HG02970 (cell line): ENCODE data around the gene PTPRN2.

Experiments used
- ATAC-seq: cut with Tn5 transposase; IDR thresholded peaks from one replicate; pipeline ENCODE4 v1.9.1; 2021; ENCODE audit warnings: mild to moderate bottlenecking, moderate library complexity, moderate number of reproducible peaks; ENCODE audit not compliant: unreplicated experiment, low FRiP score

PTPRN2 gene

GRCh38 chr7:158098125-158099030 lies 489.2 kb downstream of the PTPRN2 start:
- no peak for ATAC-seq

GRCh38 chr7:158097453-158098124 lies 490.0 kb downstream of the PTPRN2 start:
- no peak for ATAC-seq

- ATAC-seq = no peak
These were observed 490.5 kb downstream of the PTPRN2 start for GRCh38 chr7:158097106-158097452.

GRCh38 chr7:158096582-158096981 lies 491.0 kb downstream of the PTPRN2 start:
- ATAC-seq = no peak

DNA sequence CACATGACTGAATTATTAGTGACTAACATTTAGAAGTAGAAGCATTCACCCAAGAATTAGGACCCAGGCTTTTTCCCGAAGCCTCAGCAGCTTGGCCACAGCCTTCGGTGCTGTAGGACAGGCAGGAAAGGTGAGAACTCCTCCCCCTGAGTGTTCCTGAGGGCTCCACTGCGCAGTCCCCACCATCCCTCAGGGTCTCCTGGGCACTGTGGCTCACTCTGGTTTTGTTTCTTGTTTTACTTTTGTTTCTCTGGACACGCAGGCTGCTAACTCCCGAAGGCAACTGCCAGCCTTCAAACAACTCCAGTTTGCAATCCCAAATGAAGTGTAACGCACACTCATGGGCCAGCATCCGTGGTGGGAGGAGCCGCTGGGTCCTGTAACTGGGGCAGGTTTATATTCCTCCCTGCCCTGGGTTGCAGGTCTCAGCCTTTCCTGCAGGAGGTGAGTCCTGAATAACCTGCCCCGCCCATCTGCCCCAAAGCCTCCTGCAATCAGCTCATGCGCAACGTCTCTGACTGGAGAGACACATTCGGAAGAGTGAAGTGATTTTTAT lies 492.9 kb downstream of the PTPRN2 start:
- no peak for ATAC-seq

GRCh38 chr7:158094046-158094445 lies 493.6 kb downstream of the PTPRN2 start:
- no peak for ATAC-seq

GRCh38 chr7:158093156-158093796 lies 494.3 kb downstream of the PTPRN2 start:
- no peak for ATAC-seq

DNA sequence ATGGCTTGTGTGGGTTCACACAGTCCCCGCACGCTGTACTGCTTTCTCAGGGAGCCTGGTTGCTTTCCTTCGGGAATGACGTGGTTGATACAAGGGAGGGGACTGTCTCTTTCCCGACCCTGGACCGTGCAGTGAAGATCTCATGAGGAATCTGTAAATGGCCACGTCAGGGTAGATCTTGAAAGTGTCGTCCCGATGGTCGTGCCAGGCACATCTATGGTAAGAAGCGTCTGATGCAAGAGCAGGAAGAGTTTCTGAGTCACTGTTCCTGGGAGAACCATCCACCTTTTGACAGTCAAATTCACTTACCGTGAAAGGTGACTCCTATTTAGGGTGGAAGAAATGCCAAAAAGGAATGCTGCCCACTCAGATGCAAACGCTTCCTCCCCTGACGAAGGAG lies 500.4 kb downstream of the PTPRN2 start:
- no peak for ATAC-seq

DNA sequence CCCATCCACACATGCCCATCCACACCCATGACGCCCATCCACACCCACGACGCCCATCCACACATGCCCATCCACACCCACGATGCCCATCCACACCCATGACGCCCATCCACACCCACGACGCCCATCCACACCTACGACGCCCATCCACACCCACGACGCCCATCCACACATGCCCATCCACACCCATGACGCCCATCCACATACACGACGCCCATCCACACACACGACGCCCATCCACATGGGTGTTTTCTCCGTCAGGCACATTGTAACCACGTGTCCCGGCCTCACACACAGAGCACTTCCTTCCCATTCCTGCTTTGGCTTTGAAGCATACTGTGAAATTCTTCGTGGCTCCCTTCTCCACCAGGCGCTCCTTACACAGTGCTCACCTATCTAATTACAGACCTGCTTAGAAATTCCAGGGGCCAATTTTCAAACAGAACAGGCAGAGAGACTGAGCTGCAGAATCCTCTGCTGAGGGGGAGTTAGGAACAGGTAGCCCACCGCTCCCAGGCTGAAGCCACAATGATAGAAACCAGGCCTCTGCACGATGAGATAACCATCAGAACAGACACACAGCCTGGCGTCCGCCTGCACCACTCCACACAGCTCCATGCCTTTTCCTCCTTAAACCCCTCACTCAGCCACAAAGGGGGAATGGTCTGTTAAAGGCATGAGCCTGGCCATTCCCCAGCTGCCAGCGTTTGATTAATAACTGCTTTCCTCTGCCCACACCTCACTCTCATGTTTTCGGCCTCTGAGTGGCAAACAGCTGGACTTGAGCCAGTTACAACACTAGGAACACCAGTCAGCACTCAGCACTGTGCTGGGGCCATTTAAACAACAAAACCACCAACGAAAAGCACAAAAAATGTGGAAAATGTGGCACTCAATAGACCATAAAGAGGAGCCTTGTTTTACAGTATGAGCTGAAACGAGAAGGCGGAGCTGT lies 501.6 kb downstream of the PTPRN2 start:
- ATAC-seq = no peak

DNA sequence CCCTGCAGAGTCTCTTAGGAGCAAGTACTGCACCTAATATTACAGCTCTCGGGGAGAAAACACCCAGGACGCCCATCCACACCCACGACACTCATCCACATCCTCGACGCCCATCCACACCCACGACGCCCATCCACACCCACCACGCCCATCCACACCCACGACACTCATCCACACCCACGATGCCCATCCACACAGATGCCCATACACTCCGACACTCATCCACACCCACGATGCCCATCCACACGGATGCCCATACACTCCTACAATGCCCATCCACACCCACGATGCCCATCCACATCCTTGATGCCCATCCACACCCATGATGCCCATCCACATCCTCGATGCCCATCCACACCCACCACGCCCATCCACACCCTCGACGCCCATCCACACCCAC lies 503.1 kb downstream of the PTPRN2 start:
- no peak for ATAC-seq

- no peak for ATAC-seq
These were observed 503.9 kb downstream of the PTPRN2 start for GRCh38 chr7:158083526-158084310.

- no peak for ATAC-seq
These were observed 504.9 kb downstream of the PTPRN2 start for GRCh38 chr7:158082761-158083160.

GRCh38 chr7:158080899-158081445 lies 506.7 kb downstream of the PTPRN2 start:
- ATAC-seq = no peak

GRCh38 chr7:158077934-158078910 lies 509.4 kb downstream of the PTPRN2 start:
- ATAC-seq = no peak

DNA sequence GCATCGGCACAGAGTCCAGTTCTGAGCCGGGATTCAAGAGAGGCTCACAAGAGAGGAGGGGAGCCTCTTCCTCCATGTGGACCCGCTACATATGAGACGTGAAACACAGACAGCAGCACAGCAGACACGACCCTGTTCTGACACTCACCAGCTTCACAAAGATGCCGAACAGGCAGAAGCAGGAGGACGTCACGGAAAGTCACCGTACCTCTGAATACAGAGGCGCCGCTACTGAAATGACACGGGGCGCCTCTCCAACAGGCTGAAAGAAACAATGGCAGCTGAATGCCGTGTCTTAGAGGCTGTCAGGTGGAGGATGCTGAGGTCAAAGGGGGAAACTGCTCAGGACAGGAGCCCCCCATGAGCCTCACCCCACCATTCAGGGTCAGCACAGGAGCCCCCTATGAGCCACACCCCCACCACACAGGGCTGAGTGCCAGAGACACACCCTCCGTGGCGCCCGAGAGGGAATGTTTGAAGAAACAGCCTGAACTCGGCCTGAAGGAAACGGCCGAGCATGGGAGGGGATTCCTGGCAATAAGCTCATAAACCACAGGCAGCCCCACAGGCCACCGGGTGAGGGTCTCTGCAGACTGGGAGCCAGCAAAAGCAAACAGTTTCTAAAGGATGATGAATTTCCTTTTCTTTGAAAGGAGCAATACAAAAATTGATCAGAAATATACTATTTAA lies 510.3 kb downstream of the PTPRN2 start:
- no peak for ATAC-seq

DNA sequence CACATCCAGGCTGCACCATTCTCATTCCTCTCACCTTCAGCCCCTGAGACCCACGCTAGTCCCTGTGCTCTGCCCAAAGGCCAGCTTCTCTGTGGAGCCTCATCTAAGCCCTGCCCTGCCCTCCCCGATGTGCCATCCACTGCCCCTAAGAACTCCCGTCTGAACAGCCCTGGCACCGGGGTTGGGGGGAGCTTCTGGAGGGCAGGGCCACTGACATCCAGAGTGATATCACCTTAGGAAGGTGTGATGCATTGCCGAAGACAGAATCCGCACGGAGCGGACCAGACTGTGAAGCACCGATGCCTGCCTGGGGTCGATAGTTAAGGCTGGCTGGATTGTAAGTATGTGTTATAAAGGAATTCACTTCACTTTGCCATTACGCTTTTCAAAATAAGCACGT lies 511.0 kb downstream of the PTPRN2 start:
- no peak for ATAC-seq

DNA sequence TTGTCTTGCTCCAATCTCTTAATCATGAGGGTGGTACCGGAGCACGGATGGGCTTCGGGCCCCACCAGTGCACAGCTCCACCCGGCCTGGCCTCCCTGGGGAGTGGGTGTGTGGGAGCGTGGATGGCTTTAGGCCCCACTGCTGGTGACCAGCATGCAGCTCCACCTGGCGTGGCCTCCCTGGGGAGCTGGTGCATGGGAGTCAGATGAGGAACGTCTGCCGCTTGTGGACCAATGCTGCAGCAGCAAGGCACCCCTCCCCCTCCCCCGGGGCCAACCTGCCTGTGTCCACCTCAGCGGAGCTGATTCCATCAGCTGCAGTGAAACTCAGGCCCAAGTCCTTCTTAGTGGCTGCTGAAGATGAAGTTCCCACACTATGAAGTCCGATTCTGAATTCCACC lies 511.4 kb downstream of the PTPRN2 start:
- no peak for ATAC-seq
